HepG2 (cell line): ENCODE data around the gene GH2. TPM values are rescaled to one million over a fixed set of nuclear protein-coding genes. Genes with fewer than 3 reads are reported as not detected.

Experiments used
- ADNP ChIP-seq: sonication (generic); formaldehyde crosslinking; IDR thresholded peaks from 2 replicates; pipeline ENCODE4 v1.4.0; 2020; ENCODE audit warnings: missing genetic modification reagents
- HDAC1 ChIP-seq: sonication (generic); formaldehyde crosslinking; IDR thresholded peaks from 2 replicates; pipeline ENCODE4 v1.5.1; 2020; ENCODE audit warnings: mild to moderate bottlenecking, missing genetic modification reagents
- KDM2A ChIP-seq: sonication (generic); formaldehyde crosslinking; IDR thresholded peaks from 2 replicates; pipeline ENCODE4 v1.4.0; 2020; ENCODE audit warnings: low read depth, missing genetic modification reagents, borderline replicate concordance
- MED8 ChIP-seq: sonication (generic); formaldehyde crosslinking; IDR thresholded peaks from 2 replicates; pipeline ENCODE4 v1.8.1; 2023; ENCODE audit warnings: mild to moderate bottlenecking, missing genetic modification reagents; ENCODE audit not compliant: insufficient replicate concordance
- NFIC ChIP-seq: IDR thresholded peaks from 2 replicates; pipeline ENCODE4 v1.6.1; 2012; ENCODE audit warnings: mild to moderate bottlenecking, low read length, inconsistent platforms
- SIX4 ChIP-seq: sonication (generic); formaldehyde crosslinking; IDR thresholded peaks from 2 replicates; pipeline ENCODE4 v1.4.0; 2020; ENCODE audit warnings: missing genetic modification reagents
- SNAPC2 ChIP-seq: sonication (generic); formaldehyde crosslinking; IDR thresholded peaks from 2 replicates; pipeline ENCODE4 v1.8.1; 2022; ENCODE audit warnings: mild to moderate bottlenecking, missing genetic modification reagents
- TCF7L2 ChIP-seq: IDR thresholded peaks from 2 replicates; pipeline ENCODE4 v1.6.1; 2011; ENCODE audit warnings: mild to moderate bottlenecking, low read depth, low read length, moderate library complexity
- TFE3 ChIP-seq: IDR thresholded peaks from 2 replicates; pipeline ENCODE4 v1.6.1; 2016
- ZEB1 ChIP-seq: IDR thresholded peaks from 2 replicates; pipeline ENCODE4 v1.6.1; 2012; ENCODE audit warnings: mild to moderate bottlenecking, low read depth, inconsistent platforms; ENCODE audit not compliant: insufficient replicate concordance
- ZNF10 ChIP-seq: sonication (generic); formaldehyde crosslinking; IDR thresholded peaks from 2 replicates; pipeline ENCODE4 v1.4.0; 2020; ENCODE audit warnings: mild to moderate bottlenecking, low read depth, missing genetic modification reagents, borderline replicate concordance
- ZNF292 ChIP-seq: sonication (generic); formaldehyde crosslinking; IDR thresholded peaks from 2 replicates; pipeline ENCODE4 v1.8.1; 2022; ENCODE audit warnings: mild to moderate bottlenecking, low read depth, missing genetic modification reagents, borderline replicate concordance
- ZNF333 ChIP-seq: sonication (generic); formaldehyde crosslinking; IDR thresholded peaks from 2 replicates; pipeline ENCODE4 v1.4.0; 2020; ENCODE audit warnings: mild to moderate bottlenecking, missing genetic modification reagents, borderline replicate concordance
- ZNF556 ChIP-seq: sonication (generic); formaldehyde crosslinking; IDR thresholded peaks from 2 replicates; pipeline ENCODE4 v1.4.0; 2020; ENCODE audit warnings: mild to moderate bottlenecking, missing genetic modification reagents, borderline replicate concordance
- ZNF850 ChIP-seq: sonication (generic); formaldehyde crosslinking; conservative IDR thresholded peaks from 2 replicates; pipeline ENCODE4 v1.9.0; 2021; ENCODE audit warnings: mild to moderate bottlenecking, missing genetic modification reagents
- ZSCAN25 ChIP-seq: sonication (generic); formaldehyde crosslinking; IDR thresholded peaks from 2 replicates; pipeline ENCODE4 v1.8.0; 2022; ENCODE audit warnings: mild to moderate bottlenecking, missing genetic modification reagents
- ZSCAN29 ChIP-seq: sonication (generic); formaldehyde crosslinking; conservative IDR thresholded peaks from 2 replicates; pipeline ENCODE4 v1.4.0; 2020; ENCODE audit warnings: mild to moderate bottlenecking, missing genetic modification reagents
- polyA plus RNA-seq, 8 experiments: library from polyadenylated mRNA; depleted of rRNA in 3 of 8; stranded (reverse) in 7 of 8; unstranded in 1 of 8; fragments of >200 nt; fragmentation: Illumina TruSeq in 4 of 8; extraction: Trizol in 4 of 8; gene quantifications; 2 replicates each; pipeline versions ENCODE4 v1.2.1 to v1.2.3, GENCODE V29; 2011 to 2016; ENCODE audit warnings: low read depth in 4 of 8, missing spikeins in 1 of 8, mixed read lengths in 1 of 8; ENCODE audit not compliant: insufficient read depth in 1 of 8
- total RNA-seq, 5 experiments: library from RNA; depleted of rRNA; stranded (reverse); fragments of >200 nt; fragmentation: Illumina TruSeq; extraction: Trizol; gene quantifications; 2 replicates each; pipeline ENCODE4 v1.2.3, GENCODE V29; 2016; ENCODE audit warnings: low read depth in 1 of 5
- TF ChIP-seq, protein P1 (sequence below): sonication (generic); formaldehyde crosslinking; IDR thresholded peaks from 2 replicates; pipeline ENCODE4 v1.4.0; 2020; ENCODE audit warnings: mild to moderate bottlenecking, missing genetic modification reagents
- TF ChIP-seq, protein P2 (sequence below): sonication (generic); formaldehyde crosslinking; IDR thresholded peaks from 2 replicates; pipeline ENCODE4 v1.4.0; 2020; ENCODE audit warnings: missing genetic modification reagents
- TF ChIP-seq, protein P3 (sequence below): sonication (generic); formaldehyde crosslinking; IDR thresholded peaks from 2 replicates; pipeline ENCODE4 v1.8.1; 2023; ENCODE audit warnings: missing genetic modification reagents, mild to moderate bottlenecking, borderline replicate concordance

The GH2 gene
- total and polyA plus RNA-seq, 2 of the 13 experiments (the other 11 are each of a cell fraction or from before 2014, with no cell fraction given) = not detected

- peak; percentile 2; the same call in 1 of the 2 replicates for TF ChIP-seq ZNF333 (CRISPR knock-in tag)
- TF ChIP-seq, protein P1, sequence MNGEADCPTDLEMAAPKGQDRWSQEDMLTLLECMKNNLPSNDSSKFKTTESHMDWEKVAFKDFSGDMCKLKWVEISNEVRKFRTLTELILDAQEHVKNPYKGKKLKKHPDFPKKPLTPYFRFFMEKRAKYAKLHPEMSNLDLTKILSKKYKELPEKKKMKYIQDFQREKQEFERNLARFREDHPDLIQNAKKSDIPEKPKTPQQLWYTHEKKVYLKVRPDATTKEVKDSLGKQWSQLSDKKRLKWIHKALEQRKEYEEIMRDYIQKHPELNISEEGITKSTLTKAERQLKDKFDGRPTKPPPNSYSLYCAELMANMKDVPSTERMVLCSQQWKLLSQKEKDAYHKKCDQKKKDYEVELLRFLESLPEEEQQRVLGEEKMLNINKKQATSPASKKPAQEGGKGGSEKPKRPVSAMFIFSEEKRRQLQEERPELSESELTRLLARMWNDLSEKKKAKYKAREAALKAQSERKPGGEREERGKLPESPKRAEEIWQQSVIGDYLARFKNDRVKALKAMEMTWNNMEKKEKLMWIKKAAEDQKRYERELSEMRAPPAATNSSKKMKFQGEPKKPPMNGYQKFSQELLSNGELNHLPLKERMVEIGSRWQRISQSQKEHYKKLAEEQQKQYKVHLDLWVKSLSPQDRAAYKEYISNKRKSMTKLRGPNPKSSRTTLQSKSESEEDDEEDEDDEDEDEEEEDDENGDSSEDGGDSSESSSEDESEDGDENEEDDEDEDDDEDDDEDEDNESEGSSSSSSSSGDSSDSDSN (CRISPR knock-in tag) = peak; percentile 95
- TF ChIP-seq, protein P2, sequence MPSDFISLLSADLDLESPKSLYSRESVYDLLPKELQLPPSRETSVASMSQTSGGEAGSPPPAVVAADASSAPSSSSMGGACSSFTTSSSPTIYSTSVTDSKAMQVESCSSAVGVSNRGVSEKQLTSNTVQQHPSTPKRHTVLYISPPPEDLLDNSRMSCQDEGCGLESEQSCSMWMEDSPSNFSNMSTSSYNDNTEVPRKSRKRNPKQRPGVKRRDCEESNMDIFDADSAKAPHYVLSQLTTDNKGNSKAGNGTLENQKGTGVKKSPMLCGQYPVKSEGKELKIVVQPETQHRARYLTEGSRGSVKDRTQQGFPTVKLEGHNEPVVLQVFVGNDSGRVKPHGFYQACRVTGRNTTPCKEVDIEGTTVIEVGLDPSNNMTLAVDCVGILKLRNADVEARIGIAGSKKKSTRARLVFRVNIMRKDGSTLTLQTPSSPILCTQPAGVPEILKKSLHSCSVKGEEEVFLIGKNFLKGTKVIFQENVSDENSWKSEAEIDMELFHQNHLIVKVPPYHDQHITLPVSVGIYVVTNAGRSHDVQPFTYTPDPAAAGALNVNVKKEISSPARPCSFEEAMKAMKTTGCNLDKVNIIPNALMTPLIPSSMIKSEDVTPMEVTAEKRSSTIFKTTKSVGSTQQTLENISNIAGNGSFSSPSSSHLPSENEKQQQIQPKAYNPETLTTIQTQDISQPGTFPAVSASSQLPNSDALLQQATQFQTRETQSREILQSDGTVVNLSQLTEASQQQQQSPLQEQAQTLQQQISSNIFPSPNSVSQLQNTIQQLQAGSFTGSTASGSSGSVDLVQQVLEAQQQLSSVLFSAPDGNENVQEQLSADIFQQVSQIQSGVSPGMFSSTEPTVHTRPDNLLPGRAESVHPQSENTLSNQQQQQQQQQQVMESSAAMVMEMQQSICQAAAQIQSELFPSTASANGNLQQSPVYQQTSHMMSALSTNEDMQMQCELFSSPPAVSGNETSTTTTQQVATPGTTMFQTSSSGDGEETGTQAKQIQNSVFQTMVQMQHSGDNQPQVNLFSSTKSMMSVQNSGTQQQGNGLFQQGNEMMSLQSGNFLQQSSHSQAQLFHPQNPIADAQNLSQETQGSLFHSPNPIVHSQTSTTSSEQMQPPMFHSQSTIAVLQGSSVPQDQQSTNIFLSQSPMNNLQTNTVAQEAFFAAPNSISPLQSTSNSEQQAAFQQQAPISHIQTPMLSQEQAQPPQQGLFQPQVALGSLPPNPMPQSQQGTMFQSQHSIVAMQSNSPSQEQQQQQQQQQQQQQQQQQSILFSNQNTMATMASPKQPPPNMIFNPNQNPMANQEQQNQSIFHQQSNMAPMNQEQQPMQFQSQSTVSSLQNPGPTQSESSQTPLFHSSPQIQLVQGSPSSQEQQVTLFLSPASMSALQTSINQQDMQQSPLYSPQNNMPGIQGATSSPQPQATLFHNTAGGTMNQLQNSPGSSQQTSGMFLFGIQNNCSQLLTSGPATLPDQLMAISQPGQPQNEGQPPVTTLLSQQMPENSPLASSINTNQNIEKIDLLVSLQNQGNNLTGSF = peak; percentile 88; the same call in 1 of the 2 replicates
- TF ChIP-seq ZSCAN29 (CRISPR knock-in tag) = peak; percentile 69; the same call in 1 of the 2 replicates
- peak; percentile 89; the same call in 1 of the 2 replicates for TF ChIP-seq ZNF556
- peak; percentile 78 for TF ChIP-seq SIX4 (CRISPR knock-in tag)
- no peak for TF ChIP-seq ZNF292
- peak; percentile 96 for TF ChIP-seq KDM2A
- peak; percentile 96; the same call in 1 of the 2 replicates for TF ChIP-seq ADNP
- TF ChIP-seq HDAC1 (CRISPR knock-in tag) = peak; percentile 90
- TF ChIP-seq TFE3 (CRISPR knock-in tag) = peak; percentile 14; the same call in 1 of the 2 replicates
- peak; percentile 64 for TF ChIP-seq MED8 (CRISPR knock-in tag)
- TF ChIP-seq ZEB1 = peak; percentile 27
- TF ChIP-seq ZNF10 = no peak
- TF ChIP-seq NFIC = peak; percentile 62; the same call in 1 of the 2 replicates
- TF ChIP-seq, protein P3, sequence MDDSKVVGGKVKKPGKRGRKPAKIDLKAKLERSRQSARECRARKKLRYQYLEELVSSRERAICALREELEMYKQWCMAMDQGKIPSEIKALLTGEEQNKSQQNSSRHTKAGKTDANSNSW (CRISPR knock-in tag) = no peak
- TF ChIP-seq ZSCAN25 (CRISPR knock-in tag) = peak; percentile 45
- TF ChIP-seq SNAPC2 (CRISPR knock-in tag) = peak; percentile 97
- TF ChIP-seq TCF7L2 = no peak
- no peak for TF ChIP-seq ZNF850
Observed at GRCh38 chr17:63842540-63843386, 39.0 kb downstream of the GH2 start, which contains the start of gene SMARCD2 (continued).
